ENCODE results near the gene CELA3B.
"Not testable (repeated sequence)": the region's sequence is repeated elsewhere in the genome, so short reads cannot be mapped to it uniquely, and the experiment has no call there.

Gene CELA3B

GRCh38 chr1:21976703-21977239 is at the start of gene CELA3B:
CELA3B (plus strand) TSS chr1:21977022; CDS start chr1:21977040, 18 bp downstream.
- not testable (repeated sequence) for DNase-seq (ENCODE audit: low read depth)

- no peak for DNase-seq (ENCODE audit: low read depth)
These were observed 49.1 kb upstream of the CELA3B start for GRCh38 chr1:21927533-21928237.

- no peak for DNase-seq (ENCODE audit: low read depth)
These were observed 46.7 kb upstream of the CELA3B start for GRCh38 chr1:21930080-21930571.

- no peak for DNase-seq (ENCODE audit: low read depth)
These were observed 46.1 kb upstream of the CELA3B start for GRCh38 chr1:21930629-21931170.

GRCh38 chr1:21931171-21932093 is 45.4 kb upstream of the CELA3B start:
- DNase-seq (ENCODE audit: low read depth) = peak; percentile 56

- no peak for DNase-seq (ENCODE audit: low read depth)
These were observed 44.7 kb upstream of the CELA3B start for GRCh38 chr1:21932127-21932526.

- DNase-seq (ENCODE audit: low read depth) = no peak
These were observed 43.2 kb upstream of the CELA3B start for GRCh38 chr1:21933397-21934248.

- DNase-seq (ENCODE audit: low read depth) = no peak
These were observed 41.4 kb upstream of the CELA3B start for GRCh38 chr1:21935393-21935804.

- no peak for DNase-seq (ENCODE audit: low read depth)
These were observed 40.9 kb upstream of the CELA3B start for GRCh38 chr1:21935891-21936365.

- DNase-seq (ENCODE audit: low read depth) = no peak
These were observed 40.3 kb upstream of the CELA3B start for GRCh38 chr1:21936366-21937031.

GRCh38 chr1:21937034-21937371 is 39.8 kb upstream of the CELA3B start, which contains the start of gene HSPG2:
HSPG2 (minus strand) TSS chr1:21937310; CDS start chr1:21937217, 93 bp downstream.
- no peak for DNase-seq (ENCODE audit: low read depth)

- DNase-seq (ENCODE audit: low read depth) = no peak
These were observed 39.3 kb upstream of the CELA3B start for GRCh38 chr1:21937372-21938121.

GRCh38 chr1:21938732-21939538 is 37.9 kb upstream of the CELA3B start:
- DNase-seq (ENCODE audit: low read depth) = no peak

GRCh38 chr1:21939650-21940374 is 37.0 kb upstream of the CELA3B start:
- peak; percentile 92 for DNase-seq (ENCODE audit: low read depth)

GRCh38 chr1:21940492-21940891 is 36.3 kb upstream of the CELA3B start:
- no peak for DNase-seq (ENCODE audit: low read depth)

- no peak for DNase-seq (ENCODE audit: low read depth)
These were observed 35.5 kb upstream of the CELA3B start for GRCh38 chr1:21941370-21941769.

GRCh38 chr1:21942464-21942863 is 34.4 kb upstream of the CELA3B start:
- no peak for DNase-seq (ENCODE audit: low read depth)

GRCh38 chr1:21942959-21943640 is 33.7 kb upstream of the CELA3B start:
- DNase-seq (ENCODE audit: low read depth) = not testable (repeated sequence)

All from non-pigmented ciliary epithelial cell (primary cell).